ENCODE results near the gene CIRBP. TPM values are rescaled to one million over a fixed set of nuclear protein-coding genes. Genes with fewer than 3 reads are reported as not detected.

Gene CIRBP
- total and polyA plus RNA-seq, 2 of the 13 experiments (the other 11 are each of a cell fraction or from before 2014, with no cell fraction given), result 133 to 140 TPM

- no peak for TF ChIP-seq EED (CRISPR knock-in tag; IDR thresholded peaks at IDR 0.05)
- TF ChIP-seq FOXK2 (IDR thresholded peaks at IDR 0.05), result no peak
- no peak for TF ChIP-seq IRX3 (CRISPR knock-in tag; IDR thresholded peaks at IDR 0.05; ENCODE audit: borderline replicate concordance, low read depth)
- TF ChIP-seq, protein P1, sequence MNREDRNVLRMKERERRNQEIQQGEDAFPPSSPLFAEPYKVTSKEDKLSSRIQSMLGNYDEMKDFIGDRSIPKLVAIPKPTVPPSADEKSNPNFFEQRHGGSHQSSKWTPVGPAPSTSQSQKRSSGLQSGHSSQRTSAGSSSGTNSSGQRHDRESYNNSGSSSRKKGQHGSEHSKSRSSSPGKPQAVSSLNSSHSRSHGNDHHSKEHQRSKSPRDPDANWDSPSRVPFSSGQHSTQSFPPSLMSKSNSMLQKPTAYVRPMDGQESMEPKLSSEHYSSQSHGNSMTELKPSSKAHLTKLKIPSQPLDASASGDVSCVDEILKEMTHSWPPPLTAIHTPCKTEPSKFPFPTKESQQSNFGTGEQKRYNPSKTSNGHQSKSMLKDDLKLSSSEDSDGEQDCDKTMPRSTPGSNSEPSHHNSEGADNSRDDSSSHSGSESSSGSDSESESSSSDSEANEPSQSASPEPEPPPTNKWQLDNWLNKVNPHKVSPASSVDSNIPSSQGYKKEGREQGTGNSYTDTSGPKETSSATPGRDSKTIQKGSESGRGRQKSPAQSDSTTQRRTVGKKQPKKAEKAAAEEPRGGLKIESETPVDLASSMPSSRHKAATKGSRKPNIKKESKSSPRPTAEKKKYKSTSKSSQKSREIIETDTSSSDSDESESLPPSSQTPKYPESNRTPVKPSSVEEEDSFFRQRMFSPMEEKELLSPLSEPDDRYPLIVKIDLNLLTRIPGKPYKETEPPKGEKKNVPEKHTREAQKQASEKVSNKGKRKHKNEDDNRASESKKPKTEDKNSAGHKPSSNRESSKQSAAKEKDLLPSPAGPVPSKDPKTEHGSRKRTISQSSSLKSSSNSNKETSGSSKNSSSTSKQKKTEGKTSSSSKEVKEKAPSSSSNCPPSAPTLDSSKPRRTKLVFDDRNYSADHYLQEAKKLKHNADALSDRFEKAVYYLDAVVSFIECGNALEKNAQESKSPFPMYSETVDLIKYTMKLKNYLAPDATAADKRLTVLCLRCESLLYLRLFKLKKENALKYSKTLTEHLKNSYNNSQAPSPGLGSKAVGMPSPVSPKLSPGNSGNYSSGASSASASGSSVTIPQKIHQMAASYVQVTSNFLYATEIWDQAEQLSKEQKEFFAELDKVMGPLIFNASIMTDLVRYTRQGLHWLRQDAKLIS (CRISPR knock-in tag; IDR thresholded peaks at IDR 0.05), result no peak; the same call in 1 of the 2 replicates
- TF ChIP-seq ZNF501 (CRISPR knock-in tag; IDR thresholded peaks at IDR 0.05), result peak; percentile 18; the same call in 1 of the 2 replicates
- TF ChIP-seq CSRNP2 (CRISPR knock-in tag; conservative IDR thresholded peaks at IDR 0.05; ENCODE audit: low read depth), result no peak
- peak; percentile 78; the same call in 1 of the 2 replicates for TF ChIP-seq ARID4A (CRISPR knock-in tag; IDR thresholded peaks at IDR 0.05; ENCODE audit: borderline replicate concordance)
- no peak for TF ChIP-seq MXD1 (CRISPR knock-in tag; IDR thresholded peaks at IDR 0.05)
- no peak for TF ChIP-seq ZNF34 (CRISPR knock-in tag; IDR thresholded peaks at IDR 0.05; ENCODE audit: borderline replicate concordance)
- TF ChIP-seq ZNF280B (CRISPR knock-in tag; IDR thresholded peaks at IDR 0.05; ENCODE audit: borderline replicate concordance), result 0 out of 2 replicates have a peak, but pooled peaks have one; percentile 11
- peak; percentile 14 for TF ChIP-seq HNRNPLL (IDR thresholded peaks at IDR 0.05; ENCODE audit: low read depth, low read length, poor library complexity, severe bottlenecking)
- peak; percentile 7; the same call in 1 of the 2 replicates for TF ChIP-seq HNRNPL (IDR thresholded peaks at IDR 0.05; ENCODE audit: low read depth, low read length)
- TF ChIP-seq ZNF18 (CRISPR knock-in tag; IDR thresholded peaks at IDR 0.05; ENCODE audit: insufficient replicate concordance), result peak; percentile 80
- no peak for TF ChIP-seq ZNF10 (CRISPR knock-in tag; IDR thresholded peaks at IDR 0.05; ENCODE audit: borderline replicate concordance, low read depth)
Measured at GRCh38 chr19:1248786-1249297, 20.3 kb upstream of the CIRBP start (continued).

All from HepG2 (cell line).